VCaP (cell line): ENCODE results near the gene KLF13.

Experiments
- H3K27ac ChIP-seq: fragments of 450-650 bp; 2 replicates; pipeline ENCODE4 v1.5.1; 2017
- TF ChIP-seq, protein P1 (sequence below): fragments of 450-650 bp; conservative IDR thresholded peaks from 2 replicates; pipeline ENCODE4 v1.5.1; 2017; ENCODE audit warnings: mild to moderate bottlenecking, moderate library complexity

KLF13 gene

DNA sequence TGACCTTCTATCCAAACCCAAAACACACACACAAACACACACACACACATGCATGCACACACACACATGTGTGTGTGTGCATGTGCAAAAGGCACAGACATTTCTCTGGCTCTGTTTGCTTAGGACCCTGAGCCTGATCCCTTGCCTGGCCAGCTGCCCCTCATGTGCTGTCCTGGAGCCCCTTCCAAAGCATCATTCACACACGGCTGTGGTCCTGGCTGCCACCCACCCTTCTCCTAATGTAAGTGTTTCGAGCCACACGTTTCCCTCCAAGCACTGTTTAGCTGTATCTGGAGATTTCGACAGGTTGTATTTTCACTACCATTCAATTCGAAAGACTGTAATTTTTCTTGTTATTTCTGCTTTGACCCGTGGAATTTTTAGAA, 45.8 kb upstream of the KLF13 start:
- TF ChIP-seq, protein P1, sequence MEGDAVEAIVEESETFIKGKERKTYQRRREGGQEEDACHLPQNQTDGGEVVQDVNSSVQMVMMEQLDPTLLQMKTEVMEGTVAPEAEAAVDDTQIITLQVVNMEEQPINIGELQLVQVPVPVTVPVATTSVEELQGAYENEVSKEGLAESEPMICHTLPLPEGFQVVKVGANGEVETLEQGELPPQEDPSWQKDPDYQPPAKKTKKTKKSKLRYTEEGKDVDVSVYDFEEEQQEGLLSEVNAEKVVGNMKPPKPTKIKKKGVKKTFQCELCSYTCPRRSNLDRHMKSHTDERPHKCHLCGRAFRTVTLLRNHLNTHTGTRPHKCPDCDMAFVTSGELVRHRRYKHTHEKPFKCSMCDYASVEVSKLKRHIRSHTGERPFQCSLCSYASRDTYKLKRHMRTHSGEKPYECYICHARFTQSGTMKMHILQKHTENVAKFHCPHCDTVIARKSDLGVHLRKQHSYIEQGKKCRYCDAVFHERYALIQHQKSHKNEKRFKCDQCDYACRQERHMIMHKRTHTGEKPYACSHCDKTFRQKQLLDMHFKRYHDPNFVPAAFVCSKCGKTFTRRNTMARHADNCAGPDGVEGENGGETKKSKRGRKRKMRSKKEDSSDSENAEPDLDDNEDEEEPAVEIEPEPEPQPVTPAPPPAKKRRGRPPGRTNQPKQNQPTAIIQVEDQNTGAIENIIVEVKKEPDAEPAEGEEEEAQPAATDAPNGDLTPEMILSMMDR = no peak
- no peak overlapping the region for H3K27ac ChIP-seq

DNA sequence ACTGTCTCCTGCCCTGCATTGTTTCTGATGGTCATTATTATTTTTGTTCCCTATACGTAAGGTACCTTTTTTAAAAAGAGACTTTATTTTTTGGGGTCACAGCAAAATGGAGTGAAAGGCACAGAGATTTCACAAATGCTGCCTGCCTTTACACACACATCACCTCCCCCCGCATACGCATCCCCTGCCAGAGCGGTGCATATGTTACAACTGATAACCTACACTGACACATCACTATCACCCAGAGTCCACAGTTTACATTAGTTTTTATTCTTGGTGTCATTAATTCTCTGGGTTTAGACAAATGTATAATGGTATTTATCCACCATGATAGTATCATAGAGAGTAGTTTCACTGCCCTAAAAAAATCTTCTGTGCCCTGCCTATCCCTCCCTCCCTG, 43.6 kb upstream of the KLF13 start:
- TF ChIP-seq, protein P1 = no peak
- no peak overlapping the region for H3K27ac ChIP-seq

DNA sequence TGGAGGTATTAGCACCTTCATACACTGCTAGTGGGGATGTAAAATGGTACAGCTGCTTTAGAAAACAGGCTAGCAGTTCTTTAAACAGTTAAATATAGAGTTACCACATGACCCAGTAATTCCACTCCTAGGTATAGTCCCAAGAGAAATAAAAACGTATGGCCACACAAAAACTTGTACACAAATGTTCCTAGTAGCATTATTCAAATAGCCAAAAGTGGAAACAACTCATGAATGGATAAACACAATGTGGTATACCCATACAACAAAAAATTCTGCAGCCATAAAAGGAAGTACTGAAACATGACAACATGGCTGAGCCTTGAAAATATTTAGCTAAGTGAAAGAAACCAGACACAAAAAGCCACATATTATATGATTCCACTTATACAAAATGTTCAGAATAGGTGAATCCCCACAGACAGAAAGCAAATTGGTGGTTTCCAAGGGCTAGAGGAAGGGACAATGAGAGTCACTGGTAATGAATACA, 40.8 kb upstream of the KLF13 start:
- no peak overlapping the region for H3K27ac ChIP-seq
- TF ChIP-seq, protein P1 = no peak

DNA sequence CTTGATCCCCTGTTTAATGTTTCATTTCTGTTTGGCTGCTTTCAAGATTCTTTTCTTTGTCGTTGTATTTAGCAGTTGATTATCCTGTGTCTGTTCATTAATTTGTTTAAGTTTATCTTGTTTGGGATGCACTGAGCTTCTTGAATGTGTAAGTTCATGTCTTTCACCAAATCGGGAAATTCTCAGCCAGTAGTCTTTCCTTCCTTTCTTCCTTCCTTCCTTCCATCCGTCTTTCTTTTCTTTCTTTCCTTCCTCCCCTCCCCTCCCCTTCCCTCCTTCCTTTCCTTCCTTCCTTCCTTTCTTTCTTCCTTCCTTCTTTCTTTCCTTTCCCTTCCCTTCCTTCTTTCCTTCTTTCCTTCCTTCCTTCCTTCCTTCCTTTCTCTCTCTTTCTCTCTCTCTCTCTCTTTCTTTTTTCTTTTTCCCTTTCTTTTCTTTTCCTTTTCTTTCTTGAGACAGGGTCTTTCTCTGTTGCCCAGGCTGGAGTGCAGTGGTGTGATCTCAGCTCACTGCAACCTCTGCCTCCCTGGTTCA, 35.5 kb upstream of the KLF13 start:
- TF ChIP-seq, protein P1 = no peak
- H3K27ac ChIP-seq = no peak overlapping the region

DNA sequence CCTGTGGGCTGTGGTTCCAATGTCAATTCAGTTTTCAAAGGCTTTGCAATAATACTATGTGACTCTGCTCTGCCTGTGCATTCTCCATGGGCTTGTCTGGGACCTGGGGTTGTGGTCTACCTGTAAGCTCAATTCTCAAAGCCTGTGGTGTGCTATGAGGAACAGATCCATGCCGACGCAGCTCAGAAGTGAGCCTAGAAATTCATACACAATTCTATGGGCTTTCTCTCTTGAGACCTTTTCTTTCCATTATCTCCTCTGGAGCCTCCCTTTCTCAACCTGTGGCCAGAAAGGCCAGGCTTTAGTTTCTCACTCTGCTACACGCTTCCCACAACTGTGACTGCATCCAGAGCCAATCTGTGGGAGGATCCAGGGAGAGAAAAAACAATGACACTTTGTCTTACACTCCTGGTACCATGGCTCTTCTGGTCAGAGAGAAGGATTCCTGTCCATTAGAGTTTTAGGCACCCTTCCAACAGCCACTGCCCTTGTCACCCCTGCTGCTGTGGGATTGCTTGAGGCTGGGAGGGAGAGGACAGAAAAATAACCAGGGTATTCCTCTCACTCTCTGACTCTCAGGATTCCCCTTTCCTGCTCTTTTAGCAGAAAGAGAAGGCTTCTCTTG, 34.1 kb upstream of the KLF13 start:
- TF ChIP-seq, protein P1 = no peak
- no peak overlapping the region for H3K27ac ChIP-seq

DNA sequence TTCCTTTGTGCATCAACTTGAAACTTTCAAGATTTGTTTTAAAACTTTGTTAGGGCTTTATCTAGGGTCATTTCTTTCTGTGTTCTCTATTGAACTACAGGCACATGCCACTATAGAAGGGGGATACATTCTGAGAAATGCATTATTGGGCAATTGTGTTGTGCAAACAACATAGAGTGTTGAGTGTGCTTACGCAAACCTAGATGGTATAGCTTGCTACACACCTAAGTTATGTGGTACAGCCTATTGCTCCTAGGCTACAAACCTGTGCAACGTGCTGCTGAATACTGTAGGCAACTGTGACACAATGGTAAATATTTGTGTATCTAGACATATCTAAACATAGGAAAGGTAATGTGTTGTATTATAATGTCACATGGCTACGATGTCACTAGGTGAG, 33.0 kb upstream of the KLF13 start:
- TF ChIP-seq, protein P1 = no peak
- no peak overlapping the region for H3K27ac ChIP-seq

DNA sequence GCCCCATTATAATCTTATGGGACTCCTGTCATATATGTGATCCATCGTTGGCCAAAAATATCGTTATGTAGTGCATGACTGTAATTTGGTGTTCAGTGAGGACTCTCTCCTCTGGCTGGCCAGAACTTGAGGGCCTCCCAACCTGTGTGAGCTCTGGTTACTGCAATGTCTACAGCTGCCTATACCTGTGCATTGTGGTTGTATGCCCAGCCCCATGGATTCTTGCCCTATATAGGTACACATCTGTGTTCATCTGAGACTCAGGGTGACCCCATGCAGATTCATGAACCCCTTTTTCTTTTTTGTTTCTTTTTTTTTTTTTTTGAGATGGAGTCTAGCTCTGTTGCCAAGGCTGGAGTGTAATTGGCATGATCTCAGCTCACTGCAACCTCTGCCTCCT, 32.6 kb upstream of the KLF13 start:
- H3K27ac ChIP-seq = no peak overlapping the region
- TF ChIP-seq, protein P1 = no peak
